ENCODE data around the gene RAI14. TPM values are rescaled to one million over a fixed set of nuclear protein-coding genes. Genes with fewer than 3 reads are reported as not detected.

Gene RAI14
- total RNA-seq, 1 donor from 2014 or later = 259 TPM

GRCh38 chr5:34817558-34818351 lies 161.6 kb downstream of the RAI14 start:
- no peak for TF ChIP-seq CTCF (IDR thresholded peaks at IDR 0.05; ENCODE audit: partially characterized antibody, unreplicated experiment)
- no peak overlapping the region for H3K27ac Mint-ChIP-seq (ENCODE audit: unreplicated experiment)
- peaks cover 1% of the 10 kb centered on the region for H3K9me3 Mint-ChIP-seq (ENCODE audit: unreplicated experiment)
- no peaks in the 10 kb centered on the region for H3K27me3 Mint-ChIP-seq (ENCODE audit: unreplicated experiment)
- no peak for DNase-seq
- no peaks in the 10 kb centered on the region for H3K36me3 Mint-ChIP-seq (ENCODE audit: unreplicated experiment)
- H3K4me1 Mint-ChIP-seq (ENCODE audit: low read depth, unreplicated experiment) = no peaks in the 10 kb centered on the region
- no peak overlapping the region for H3K4me3 Mint-ChIP-seq (ENCODE audit: unreplicated experiment)

GRCh38 chr5:34818717-34819116 lies 162.6 kb downstream of the RAI14 start:
- H3K4me1 Mint-ChIP-seq (ENCODE audit: low read depth, unreplicated experiment) = no peaks in the 10 kb centered on the region
- H3K4me3 Mint-ChIP-seq (ENCODE audit: unreplicated experiment) = no peak overlapping the region
- DNase-seq = no peak
- no peaks in the 10 kb centered on the region for H3K36me3 Mint-ChIP-seq (ENCODE audit: unreplicated experiment)
- peaks cover 2% of the 10 kb centered on the region for H3K9me3 Mint-ChIP-seq (ENCODE audit: unreplicated experiment)
- no peak overlapping the region for H3K27ac Mint-ChIP-seq (ENCODE audit: unreplicated experiment)
- TF ChIP-seq CTCF (IDR thresholded peaks at IDR 0.05; ENCODE audit: partially characterized antibody, unreplicated experiment) = no peak
- peaks cover 2% of the 10 kb centered on the region for H3K27me3 Mint-ChIP-seq (ENCODE audit: unreplicated experiment)

GRCh38 chr5:34820593-34820992 lies 164.5 kb downstream of the RAI14 start:
- no peak for DNase-seq
- H3K27ac Mint-ChIP-seq (ENCODE audit: unreplicated experiment) = no peak overlapping the region
- no peaks in the 10 kb centered on the region for H3K4me1 Mint-ChIP-seq (ENCODE audit: low read depth, unreplicated experiment)
- H3K36me3 Mint-ChIP-seq (ENCODE audit: unreplicated experiment) = no peaks in the 10 kb centered on the region
- TF ChIP-seq CTCF (IDR thresholded peaks at IDR 0.05; ENCODE audit: partially characterized antibody, unreplicated experiment) = no peak
- peaks cover 3% of the 10 kb centered on the region for H3K27me3 Mint-ChIP-seq (ENCODE audit: unreplicated experiment)
- H3K4me3 Mint-ChIP-seq (ENCODE audit: unreplicated experiment) = no peak overlapping the region
- peaks cover 2% of the 10 kb centered on the region for H3K9me3 Mint-ChIP-seq (ENCODE audit: unreplicated experiment)

GRCh38 chr5:34822956-34823715 lies 167.0 kb downstream of the RAI14 start:
- Mint-ChIP-seq H3K36me3 (ENCODE audit: unreplicated experiment) (peaks cover 13% of the 10 kb centered on the region), H3K9me3 (ENCODE audit: unreplicated experiment) (peaks cover 5% of the 10 kb centered on the region), H3K4me3 (ENCODE audit: unreplicated experiment) (no peak overlapping the region), H3K27ac (ENCODE audit: unreplicated experiment) (no peak overlapping the region), H3K4me1 (ENCODE audit: low read depth, unreplicated experiment) (peaks cover 3% of the 10 kb centered on the region), H3K27me3 (ENCODE audit: unreplicated experiment) (peaks cover 6% of the 10 kb centered on the region)
- TF ChIP-seq CTCF (IDR thresholded peaks at IDR 0.05; ENCODE audit: partially characterized antibody, unreplicated experiment) = no peak
- no peak for DNase-seq

- Mint-ChIP-seq H3K27me3 (ENCODE audit: unreplicated experiment) (peaks cover 6% of the 10 kb centered on the region), H3K9me3 (ENCODE audit: unreplicated experiment) (peaks cover 5% of the 10 kb centered on the region), H3K4me1 (ENCODE audit: low read depth, unreplicated experiment) (peaks cover 4% of the 10 kb centered on the region), H3K36me3 (ENCODE audit: unreplicated experiment) (peaks cover 13% of the 10 kb centered on the region), H3K4me3 (ENCODE audit: unreplicated experiment) (no peak overlapping the region), H3K27ac (ENCODE audit: unreplicated experiment) (no peak overlapping the region)
- no peak for TF ChIP-seq CTCF (IDR thresholded peaks at IDR 0.05; ENCODE audit: partially characterized antibody, unreplicated experiment)
- DNase-seq = no peak
Observed at GRCh38 chr5:34826347-34826746, 170.2 kb downstream of the RAI14 start.

Measured in glutamatergic neuron (in vitro differentiated cells).